Ramos (cell line): Measurements from ENCODE around the gene AGPAT3.

ENCODE experiments used
- in situ Hi-C: fragments of 300-500 bp; cut with MboI; formaldehyde crosslinking; loops from one replicate; pipeline ENCODE4 v1.14.3; 2022; ENCODE audit warnings: low sequenced_read_pairs; ENCODE audit not compliant: unreplicated experiment

The AGPAT3 gene

DNA sequence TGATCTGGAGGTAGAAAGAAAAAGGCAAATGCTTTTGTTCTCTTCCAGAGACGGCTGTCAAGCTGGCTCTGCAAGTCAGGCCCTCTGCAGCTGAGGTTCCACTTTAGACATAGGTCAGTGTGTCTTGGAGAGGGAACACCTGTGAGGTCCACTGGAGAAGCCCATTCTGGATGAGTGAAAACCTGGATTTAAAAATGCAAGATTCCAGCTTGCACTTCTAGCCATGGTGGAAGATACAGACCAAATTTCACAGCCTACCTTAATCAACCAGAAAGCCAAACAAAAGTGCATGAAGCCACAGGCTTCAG, 35.0 kb downstream of the AGPAT3 start:
- in situ Hi-C loops = no loop called here

- in situ Hi-C loops = no loop called here
Observed at GRCh38 chr21:43900690-43901089, 35.7 kb downstream of the AGPAT3 start.

DNA sequence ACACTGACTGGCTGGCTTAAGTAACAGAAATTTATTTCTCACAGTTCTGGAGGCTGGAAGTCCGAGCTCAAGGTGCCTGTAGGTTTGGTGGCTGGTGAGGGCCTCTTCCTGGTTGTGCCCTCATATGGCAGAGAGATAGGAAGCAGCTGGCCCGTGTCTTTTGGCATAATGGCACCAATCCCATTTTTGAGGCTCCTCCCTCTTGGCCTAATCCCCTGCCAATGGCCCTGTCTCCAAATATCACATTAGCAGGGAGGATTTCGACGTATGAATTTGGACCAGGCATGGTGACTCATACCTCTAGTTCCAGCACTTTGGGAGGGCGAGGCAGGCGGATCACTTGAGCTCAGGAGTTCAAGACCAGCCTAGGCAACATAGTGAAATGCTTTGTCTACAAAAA, 37.4 kb downstream of the AGPAT3 start:
- in situ Hi-C loops = no loop called here

DNA sequence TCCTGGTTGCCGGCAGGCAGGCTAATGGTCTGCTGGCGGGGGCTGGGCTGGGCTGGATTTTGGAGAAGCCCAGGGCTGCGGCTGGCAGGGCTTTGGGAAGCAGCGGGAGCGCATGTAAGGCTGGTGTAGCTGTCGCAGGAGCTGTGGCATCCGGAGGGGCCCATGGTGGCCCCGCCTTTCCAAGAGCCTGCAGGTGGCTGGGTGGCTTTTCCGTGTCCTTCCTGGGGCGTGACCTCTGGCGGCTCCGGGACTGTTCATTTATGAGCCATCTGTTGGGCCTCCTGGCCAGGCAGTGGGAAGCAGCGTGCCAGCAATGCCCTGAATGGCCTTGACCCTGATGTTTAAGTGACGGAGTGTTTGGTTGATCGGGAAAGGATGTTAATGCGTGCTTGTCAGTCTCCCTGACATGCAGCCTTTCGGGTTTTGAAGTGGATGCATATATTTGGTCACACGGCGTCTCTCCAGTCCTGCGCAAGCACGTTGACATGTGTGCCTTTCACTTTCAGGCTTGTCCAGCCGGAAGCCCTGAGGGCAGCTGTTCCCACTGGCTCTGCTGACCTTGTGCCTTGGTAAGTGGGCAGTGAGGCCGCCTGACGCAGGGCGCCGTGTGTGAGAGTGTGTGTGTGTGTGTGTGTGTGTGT, 38.5 kb downstream of the AGPAT3 start:
- in situ Hi-C loops = no loop called here

DNA sequence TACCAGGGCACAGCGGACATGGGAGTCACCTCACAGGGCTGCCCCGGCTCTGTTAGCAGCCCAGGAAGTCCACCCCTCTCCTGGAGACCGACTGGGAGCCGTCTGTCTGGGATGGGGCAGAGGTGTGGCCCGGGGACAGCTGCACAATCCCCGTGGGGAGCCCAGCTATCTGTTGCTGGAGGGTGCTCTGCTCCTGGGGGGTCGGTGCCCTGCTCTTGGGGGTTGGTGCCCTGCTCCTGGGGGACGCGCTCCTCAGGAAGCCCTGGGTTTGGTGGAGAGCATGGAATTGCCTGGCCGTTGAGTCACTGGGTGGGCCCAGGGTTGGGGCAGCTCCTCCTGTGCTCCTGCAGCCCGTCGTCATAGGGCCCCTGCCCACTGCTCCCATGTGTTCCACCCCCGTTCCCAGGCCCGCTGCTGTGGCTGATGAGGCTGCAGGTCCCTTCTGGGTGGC, 39.3 kb downstream of the AGPAT3 start:
- in situ Hi-C loops = no loop called here

- in situ Hi-C loops = no loop called here
Observed at GRCh38 chr21:43905726-43906455, 40.9 kb downstream of the AGPAT3 start.

DNA sequence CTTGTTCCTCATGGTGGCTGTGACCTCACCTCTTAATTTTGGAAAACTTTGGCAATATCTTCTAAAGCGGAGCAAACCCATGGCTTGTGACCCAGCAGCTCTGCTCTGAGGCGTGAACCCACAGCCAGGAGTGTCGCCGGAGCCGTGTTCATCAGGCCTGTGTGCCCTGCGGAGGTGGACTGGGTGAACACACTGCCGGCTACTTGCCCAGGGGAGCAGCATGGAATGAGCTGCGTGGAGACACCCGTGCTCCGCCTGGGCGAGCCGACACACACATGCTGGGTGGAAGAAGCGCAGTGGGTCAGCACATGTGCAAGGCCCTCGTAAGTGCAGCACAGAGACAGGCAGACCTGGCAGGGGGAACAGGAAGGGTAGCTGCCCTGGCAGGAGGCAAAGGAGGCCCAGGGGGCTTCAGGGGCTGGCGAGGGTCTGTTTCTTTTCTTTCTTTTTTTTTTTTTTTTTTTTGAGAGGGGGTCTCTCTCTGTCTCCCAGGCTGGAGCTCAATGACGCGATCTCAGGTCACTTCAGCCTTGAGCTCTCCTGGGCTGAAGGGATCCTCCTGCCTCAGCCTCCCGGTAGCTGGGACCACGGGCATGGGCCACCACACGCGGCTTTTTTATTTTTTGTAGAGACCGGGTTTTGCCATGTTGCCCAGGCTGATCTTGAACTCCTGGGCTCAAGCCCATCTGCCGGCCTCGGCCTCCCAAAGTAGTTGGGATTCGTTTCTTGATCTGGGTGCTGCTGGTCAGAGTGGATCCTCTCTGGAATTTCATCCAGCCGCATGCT, 41.8 kb downstream of the AGPAT3 start:
- in situ Hi-C loops = no loop called here

- in situ Hi-C loops = no loop called here
Observed at GRCh38 chr21:43907751-43908150, 42.7 kb downstream of the AGPAT3 start.

DNA sequence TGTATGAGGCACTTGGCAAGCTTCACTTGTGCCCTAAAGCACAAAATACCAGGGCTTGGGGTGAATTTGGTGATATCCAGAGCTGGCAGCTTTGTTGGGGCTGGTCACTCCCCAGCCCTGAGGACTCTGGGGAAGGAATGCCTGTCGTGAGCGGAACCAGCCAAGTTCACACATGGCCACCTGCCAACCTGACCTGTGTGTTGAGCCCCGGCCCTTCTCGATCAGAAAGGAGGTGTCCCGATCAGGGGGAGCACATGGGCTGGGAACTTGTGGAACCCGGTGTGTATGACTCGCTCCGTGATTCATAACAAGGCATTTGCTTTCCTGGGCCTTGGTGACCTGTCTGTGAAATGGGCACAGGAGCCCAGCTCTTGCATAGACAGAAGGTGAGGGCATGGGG, 43.1 kb downstream of the AGPAT3 start:
- in situ Hi-C loops = no loop called here

- in situ Hi-C loops = no loop called here
Observed at GRCh38 chr21:43909741-43910400, 44.8 kb downstream of the AGPAT3 start.

DNA sequence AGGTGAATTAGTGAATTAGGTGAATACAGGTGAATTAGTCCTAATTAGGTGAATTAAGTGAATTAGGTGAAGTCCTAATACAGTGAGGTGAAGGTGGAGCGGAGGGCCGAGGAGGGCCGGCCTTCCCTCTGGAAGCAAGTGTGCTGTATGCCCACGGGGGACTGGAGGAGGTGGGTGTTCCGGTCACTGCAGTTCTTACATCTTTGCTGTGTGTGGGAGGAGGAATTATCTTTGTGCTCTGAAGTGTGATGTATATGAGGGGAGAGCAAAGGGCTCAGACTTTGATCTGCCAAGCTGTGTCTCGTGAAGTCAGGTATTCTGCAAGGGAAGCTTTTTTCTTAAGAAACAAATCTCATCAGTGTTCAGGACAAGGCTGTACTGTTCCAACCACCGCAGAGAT, 45.4 kb downstream of the AGPAT3 start:
- in situ Hi-C loops = no loop called here

GRCh38 chr21:43911015-43911934, 46.3 kb downstream of the AGPAT3 start:
- in situ Hi-C loops = no loop called here

DNA sequence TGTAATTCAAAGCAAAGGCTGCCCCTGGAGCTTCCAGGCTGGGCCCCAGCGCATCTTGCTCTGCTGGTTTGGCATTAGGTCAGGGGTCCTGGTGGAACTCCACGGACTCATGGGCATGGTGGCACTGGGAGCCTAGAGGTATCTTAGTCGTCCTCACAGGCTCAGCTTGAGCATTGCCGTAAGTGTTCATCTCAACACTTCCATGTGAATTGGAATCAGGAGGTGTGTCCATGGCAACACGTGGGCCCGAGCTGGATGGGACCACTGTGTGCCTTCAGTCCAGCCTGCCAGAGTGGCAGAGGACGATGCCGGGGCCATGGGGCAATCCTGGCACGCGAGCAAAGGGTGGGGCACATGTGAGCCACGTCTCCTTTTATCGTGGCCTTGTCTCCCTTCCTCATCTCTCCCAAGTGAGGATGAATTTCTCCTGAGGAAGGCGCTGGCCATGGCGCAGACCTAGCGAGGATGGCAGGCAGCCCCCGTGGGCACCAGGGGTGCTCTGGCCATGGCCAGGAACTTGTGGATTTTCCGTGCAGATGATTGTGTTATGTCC, 47.0 kb downstream of the AGPAT3 start:
- in situ Hi-C loops = no loop called here

- in situ Hi-C loops = no loop called here
Observed at GRCh38 chr21:43912500-43912899, 47.5 kb downstream of the AGPAT3 start.

GRCh38 chr21:43912910-43913309, 47.9 kb downstream of the AGPAT3 start:
- in situ Hi-C loops = no loop called here

DNA sequence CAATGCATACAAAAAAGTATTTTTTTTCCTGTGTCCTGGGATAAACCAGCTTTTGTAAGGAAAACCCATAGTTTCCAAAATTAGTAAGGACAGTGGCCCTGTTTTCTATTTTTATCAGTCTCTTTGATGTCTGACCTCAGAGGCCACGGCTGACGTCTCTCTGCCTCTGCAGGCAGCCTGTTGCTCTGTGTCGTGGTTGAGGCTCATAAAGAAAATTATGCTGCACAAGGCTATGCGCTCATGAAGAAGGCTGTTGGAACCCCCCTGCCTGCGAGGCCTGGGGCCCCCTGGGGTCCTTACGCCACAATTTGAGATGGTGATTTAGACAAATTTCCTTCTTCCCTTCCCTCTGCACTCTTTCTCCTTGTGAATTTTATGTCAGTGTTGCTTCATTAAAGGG, 48.9 kb downstream of the AGPAT3 start:
- in situ Hi-C loops = no loop called here

GRCh38 chr21:43916076-43916475, 51.1 kb downstream of the AGPAT3 start:
- in situ Hi-C loops = no loop called here

GRCh38 chr21:43916691-43917514, 51.9 kb downstream of the AGPAT3 start:
- in situ Hi-C loops = no loop called here
